Measurements from ENCODE around the gene SCYL1. TPM values are rescaled to one million over a fixed set of nuclear protein-coding genes. Genes with fewer than 3 reads are reported as not detected.

SCYL1 gene
- total RNA-seq, 1 experiment from 2014 or later = 104 TPM

DNA sequence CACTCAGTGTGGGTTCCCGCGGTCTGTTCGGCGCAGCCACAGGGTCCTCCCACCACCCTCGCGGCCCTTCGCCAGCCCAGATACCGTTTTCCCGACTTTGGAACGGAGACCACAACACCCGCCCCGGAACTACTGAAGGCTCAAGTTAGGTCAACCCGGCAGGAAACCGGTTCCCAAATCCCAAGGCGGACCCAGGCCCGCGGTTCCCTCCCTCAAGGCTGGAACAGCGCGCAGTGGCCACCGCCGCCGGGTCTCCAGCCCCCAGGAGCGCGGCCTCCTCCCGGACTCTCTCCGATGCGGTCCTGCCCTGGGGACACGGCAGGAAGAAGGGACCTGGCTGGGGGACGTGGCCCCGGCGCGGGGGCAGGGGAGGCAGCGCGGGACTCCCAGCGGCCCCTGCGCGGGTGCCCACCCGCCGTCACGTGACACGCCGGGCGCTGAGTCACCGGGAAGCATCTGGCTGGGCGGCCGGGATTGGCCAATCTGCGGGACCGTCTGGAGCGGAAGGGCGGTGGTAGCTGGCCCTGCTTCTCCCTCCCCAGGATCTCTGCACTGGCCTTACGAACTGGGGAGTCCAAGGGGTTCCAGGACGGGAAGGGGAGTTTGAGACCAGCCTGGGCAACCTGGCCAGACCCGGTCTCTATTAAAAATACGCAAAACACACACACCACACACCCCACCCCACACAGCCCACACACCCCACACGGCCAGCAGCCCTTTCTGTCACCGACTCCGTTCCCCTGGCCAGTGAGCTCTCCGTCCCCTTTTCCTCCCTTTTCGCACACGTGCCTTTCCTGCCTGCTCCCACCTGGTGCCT lies 47.5 kb upstream of the SCYL1 start:
- peak overlapping the region; percentile 86 for H3K4me3 ChIP-seq (replicated peaks in 1 of 2; ENCODE audit: low read depth in 1 of 2, low read length in 2 of 2)
- no TSS peak for BruUV-seq (replicated peaks)
- peaks cover 74 to 89% of the 10 kb centered on the region in 2 experiments for H3K4me1 ChIP-seq (ENCODE audit: control insufficient read depth in 1 of 2, insufficient read depth in 2 of 2, low read length in 2 of 2)
- ATAC-seq (peak; percentile 78), DNase-seq (ENCODE audit: low read depth, low spot score) (no peak)
- H4K20me1 ChIP-seq (ENCODE audit: insufficient read depth) = no peaks in the 10 kb centered on the region
- TF ChIP-seq SIN3A (IDR thresholded peaks at IDR 0.05; ENCODE audit: low read depth) (no peak), YY1 (IDR thresholded peaks at IDR 0.05; ENCODE audit: extremely low read depth, insufficient replicate concordance, low read depth, low read length) (peak; percentile 50), ZNF274 (IDR thresholded peaks at IDR 0.05; ENCODE audit: low read depth, low read length) (no peak), REST (IDR thresholded peaks at IDR 0.05; ENCODE audit: low read depth) (no peak), ZFX (IDR thresholded peaks at IDR 0.05) (peak; percentile 52), TCF7L2 (IDR thresholded peaks at IDR 0.05; ENCODE audit: borderline replicate concordance, extremely low read depth, insufficient read depth, insufficient read length) (no peak), POLR2AphosphoS5 (IDR thresholded peaks at IDR 0.05; ENCODE audit: low read depth, low read length) (peak; percentile 89), POLR2A (IDR thresholded peaks at IDR 0.05; ENCODE audit: borderline replicate concordance, extremely low read depth, insufficient read depth, insufficient read length) (peak; percentile 53), ATF3 (IDR thresholded peaks at IDR 0.05) (no peak), RAD21 (IDR thresholded peaks at IDR 0.05; ENCODE audit: low read depth) (no peak), ZBTB33 (IDR thresholded peaks at IDR 0.05; ENCODE audit: extremely low read depth, insufficient replicate concordance, low read length) (no peak), CTCF (IDR thresholded peaks at IDR 0.05 in 2 of 3, conservative IDR thresholded peaks at IDR 0.05 in 1 of 3; ENCODE audit: borderline replicate concordance in 1 of 3, insufficient read depth in 1 of 3, low read depth in 2 of 3, low read length in 2 of 3) (no peak), CBX3 (IDR thresholded peaks at IDR 0.05; ENCODE audit: low read depth) (no peak)
- CTCF ChIA-PET = interaction anchor here (0.8 to 3.3 kb wide), 6 partner anchors 10 to 61 kb away, joined by 3 to 11 read pairs (median 5); no protein-coding TSS in a partner anchor
- no peak overlapping the region for H2AFZ ChIP-seq (ENCODE audit: low read depth, low read length, poor library complexity, severe bottlenecking)
- H3K79me2 ChIP-seq (ENCODE audit: insufficient read depth, low read length) = peaks cover 33% of the 10 kb centered on the region
- no peaks in the 10 kb centered on the region for H3K27me3 ChIP-seq (ENCODE audit: insufficient read depth, low read length)
- RAD21 ChIA-PET (ENCODE audit: low non-redundant PET in 1 of 2, low total read pairs in 2 of 2, uncharacterized antibody in 2 of 2, unreplicated experiment in 2 of 2) = interaction anchor here (0.9 to 3.4 kb wide), 3 partner anchors 14 to 22 kb away, joined by 3 to 13 read pairs (median 4); partner anchors contain the start of gene MALAT1 (in 1 of the 2)
- H3K27ac ChIP-seq (ENCODE audit: low read depth, low read length) = peak overlapping the region; percentile 97
- H3K4me2 ChIP-seq (ENCODE audit: low read length) = peak overlapping the region; percentile 93
- H3K9me2 ChIP-seq (ENCODE audit: insufficient read depth) = no peaks in the 10 kb centered on the region
- intact Hi-C loops (cut with micrococcal nuclease) = loop anchor here (2.0 kb wide), 1 partner anchor 19 kb away; no protein-coding TSS in a partner anchor
- peak overlapping the region; percentile 96 for H3K9ac ChIP-seq (ENCODE audit: low read length)
- no peaks in the 10 kb centered on the region for H3K36me3 ChIP-seq (ENCODE audit: control insufficient read depth in 1 of 2, insufficient read depth in 2 of 2, low read length in 2 of 2)
- POLR2A ChIA-PET = interaction anchor here (0.5 to 15.6 kb wide), 9 partner anchors 9 to 558 kb away, joined by 3 to 1499 read pairs (median 8); partner anchors contain the start of genes MALAT1 and NEAT1
- H3K9me3 ChIP-seq (ENCODE audit: control insufficient read depth in 1 of 2, insufficient read depth in 1 of 2, low read depth in 1 of 2, low read length in 2 of 2) = no peaks in the 10 kb centered on the region
